Right kidney (tissue), 1 donor: ENCODE data around the gene TUBGCP3.

Source experiments
- DNase-seq: peaks from one replicate; pipeline ENCODE4 v3.0.0-alpha.2; 2016

The TUBGCP3 gene

DNA sequence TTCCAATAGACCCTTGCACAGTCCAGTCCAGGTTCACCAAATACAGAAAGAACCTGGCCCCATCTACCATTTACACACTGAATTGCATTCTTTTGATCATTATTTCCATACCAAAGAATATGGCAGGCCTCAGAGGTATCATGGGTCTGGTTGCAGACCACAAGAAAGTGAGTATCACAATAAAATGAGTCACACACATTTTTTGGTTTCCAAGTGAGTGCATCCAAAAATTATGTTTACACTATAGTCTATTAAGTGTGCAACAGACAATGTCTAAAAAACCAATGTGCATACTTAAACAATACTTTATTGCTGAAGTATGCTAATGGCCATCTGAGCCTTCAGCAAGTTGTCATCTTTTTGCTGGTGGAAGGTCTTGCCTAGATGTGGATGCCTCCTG, 106.5 kb downstream of the TUBGCP3 start:
- DNase-seq = no peak

DNA sequence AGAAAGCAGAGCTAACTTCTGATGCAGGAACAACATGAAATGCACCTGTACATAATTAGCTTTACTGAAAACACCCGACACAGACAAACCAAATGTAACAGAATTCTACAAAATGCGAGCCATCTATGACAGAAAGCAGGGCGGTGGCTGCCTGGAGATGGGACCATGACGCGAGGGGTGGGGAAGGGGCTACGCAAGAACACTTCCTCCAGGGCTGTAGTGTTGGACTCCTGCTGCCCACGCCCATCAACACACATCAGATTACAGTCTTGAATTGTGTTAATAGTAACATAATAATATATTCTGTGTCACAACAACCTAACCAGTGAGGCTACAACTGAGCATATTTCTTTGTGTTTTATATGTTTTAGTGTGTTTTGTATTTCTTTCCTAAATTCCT, 108.6 kb downstream of the TUBGCP3 start:
- no peak for DNase-seq

DNA sequence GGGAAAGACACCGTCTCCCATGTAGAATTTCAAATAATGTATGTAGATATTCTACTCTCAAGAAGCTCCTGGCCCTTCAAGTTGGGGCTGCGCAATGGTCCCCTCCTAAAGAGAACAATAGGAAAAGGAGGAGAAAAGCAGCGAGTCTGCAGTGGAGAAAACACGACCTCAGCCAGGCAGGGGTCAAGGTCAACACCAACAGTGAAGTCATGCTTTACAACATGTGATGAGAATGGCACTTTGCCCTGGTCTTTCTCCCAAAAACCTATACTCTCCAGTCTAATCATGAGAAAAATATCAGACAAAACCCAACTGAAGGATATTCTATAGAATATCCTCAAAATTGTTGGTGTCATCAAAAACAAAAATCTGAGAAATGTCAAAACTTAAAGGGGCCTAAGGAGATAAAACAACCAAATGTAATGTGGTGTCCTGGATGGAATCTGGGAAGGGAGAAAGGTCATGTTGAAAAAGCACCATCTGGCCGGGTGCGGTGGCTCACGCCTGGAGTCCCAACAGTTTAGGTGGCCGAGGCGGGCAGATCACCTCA, 110.8 kb downstream of the TUBGCP3 start:
- DNase-seq = no peak

DNA sequence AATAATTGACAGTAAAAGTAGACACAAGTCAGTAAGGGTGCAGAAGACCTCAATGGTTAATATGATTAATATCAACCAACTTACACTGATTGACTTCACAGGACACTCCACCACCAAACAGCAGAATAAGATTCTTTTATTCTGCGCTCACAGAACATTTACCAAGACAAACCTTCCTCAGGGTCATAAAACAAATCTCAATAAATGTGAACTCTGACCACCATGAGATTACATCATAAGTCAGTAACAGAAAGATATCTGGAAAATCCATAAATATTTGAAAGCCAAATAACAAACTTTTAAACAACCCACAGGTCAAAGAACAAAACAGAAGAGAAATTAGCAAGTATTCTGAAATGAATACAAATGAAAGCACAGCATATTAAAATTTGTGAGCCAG, 112.1 kb downstream of the TUBGCP3 start:
- no peak for DNase-seq

DNA sequence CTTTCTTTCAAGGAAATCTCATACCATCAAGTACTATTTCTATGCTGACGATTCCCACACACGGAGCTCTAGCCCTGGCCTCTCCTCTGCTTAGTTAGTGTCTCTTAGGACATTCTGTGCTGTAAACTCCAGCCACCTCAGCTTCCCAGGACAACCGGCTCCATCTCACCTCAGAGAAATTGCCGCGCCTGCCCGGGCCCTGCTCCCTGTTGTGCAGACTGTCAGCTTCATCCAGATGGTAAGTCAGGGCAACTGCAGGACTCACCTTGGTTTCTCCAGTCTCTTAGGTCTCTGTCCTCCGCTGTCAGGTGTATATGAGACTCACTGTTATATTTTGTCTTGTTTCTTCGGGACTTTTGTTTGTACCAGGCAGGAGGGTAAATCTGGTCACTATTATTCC, 113.1 kb downstream of the TUBGCP3 start:
- no peak for DNase-seq

DNA sequence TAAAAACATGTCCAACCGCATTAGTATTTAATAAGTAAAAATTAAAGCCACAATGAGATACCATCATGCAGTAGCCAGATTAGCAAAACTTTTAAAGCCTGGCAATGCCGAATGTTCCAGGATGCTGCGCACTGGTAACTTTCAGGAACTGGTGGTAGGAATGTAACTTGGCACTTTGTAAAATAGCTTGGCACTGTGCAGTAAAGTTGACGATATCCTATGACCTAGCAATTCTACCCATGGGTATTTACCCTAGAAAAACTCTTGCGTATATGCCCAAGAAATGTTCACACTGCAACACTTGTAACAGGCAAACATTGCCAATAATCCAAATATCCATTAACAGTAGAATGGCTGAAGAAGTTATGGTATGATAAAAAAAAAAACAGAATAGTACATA, 114.1 kb downstream of the TUBGCP3 start:
- no peak for DNase-seq

DNA sequence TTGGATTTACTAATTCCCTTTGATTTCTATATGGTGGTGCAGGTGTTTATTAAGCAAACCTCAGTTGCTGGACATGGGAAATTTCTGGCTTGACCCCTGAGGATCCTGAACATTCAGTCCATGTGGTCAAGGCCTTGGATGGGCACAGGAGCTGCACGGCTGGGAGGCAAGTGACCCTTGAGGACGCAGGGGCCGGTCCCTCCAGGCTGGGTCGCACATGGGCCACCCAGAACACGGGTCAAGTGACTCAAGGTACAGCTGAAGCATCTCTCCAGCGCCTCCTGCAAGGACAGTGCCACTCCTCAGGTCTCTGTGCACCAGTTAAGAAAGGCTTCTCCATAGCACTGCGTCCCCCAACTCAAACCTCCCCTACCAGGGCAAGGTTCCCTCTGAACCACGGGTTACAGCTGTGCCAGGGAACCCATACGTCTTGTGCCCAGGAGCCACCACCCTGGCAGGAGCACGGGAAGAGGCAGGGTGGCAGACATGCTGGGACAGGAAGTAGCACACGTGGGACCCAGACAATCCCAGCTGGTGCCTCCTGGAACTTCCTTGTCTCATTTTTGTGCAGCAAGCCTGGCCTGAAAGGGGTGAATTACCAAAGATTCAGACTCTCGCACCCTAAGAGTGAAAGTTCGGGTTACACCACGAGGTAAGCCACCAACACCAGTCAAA, 118.7 kb downstream of the TUBGCP3 start:
- no peak for DNase-seq

DNA sequence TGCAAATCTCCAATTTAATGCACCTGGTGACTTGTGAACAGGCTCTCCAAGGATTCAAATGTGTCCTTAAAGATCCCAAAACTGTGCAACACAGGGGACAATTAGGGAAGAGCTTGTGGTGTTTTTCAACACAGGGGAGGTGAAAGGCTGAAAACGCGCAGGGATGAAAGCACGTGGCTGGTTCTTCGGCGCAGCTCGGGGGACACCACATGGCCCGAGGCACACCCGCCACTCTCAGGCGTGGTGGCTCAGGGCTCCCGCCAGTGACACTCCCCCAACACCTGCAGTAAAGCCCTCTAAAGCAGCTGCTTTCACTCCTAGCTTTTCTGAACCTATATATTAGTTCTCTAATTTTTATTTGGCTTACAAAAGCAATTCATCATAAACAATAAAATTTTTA, 119.9 kb downstream of the TUBGCP3 start:
- DNase-seq = no peak

DNA sequence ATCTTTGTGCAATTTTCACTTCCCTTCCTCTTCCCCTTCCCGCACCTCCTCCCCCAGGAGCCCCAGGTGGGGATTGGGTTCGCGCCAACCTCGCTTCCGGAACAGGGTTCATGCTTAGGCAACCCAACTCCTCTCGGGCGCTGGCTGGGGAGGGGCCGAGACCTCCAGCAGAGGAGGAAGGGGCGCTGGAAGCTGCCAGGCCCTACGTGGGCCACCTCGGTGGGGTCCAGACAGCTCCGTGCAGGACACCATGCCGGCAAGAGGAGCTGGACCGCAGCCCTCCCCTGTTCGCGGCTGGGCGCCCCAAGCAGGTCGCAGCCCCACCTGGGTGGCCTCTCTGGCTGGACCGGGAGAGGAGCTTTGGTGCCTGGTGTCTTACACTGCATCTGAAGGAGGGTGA, 120.7 kb downstream of the TUBGCP3 start:
- DNase-seq = no peak

DNA sequence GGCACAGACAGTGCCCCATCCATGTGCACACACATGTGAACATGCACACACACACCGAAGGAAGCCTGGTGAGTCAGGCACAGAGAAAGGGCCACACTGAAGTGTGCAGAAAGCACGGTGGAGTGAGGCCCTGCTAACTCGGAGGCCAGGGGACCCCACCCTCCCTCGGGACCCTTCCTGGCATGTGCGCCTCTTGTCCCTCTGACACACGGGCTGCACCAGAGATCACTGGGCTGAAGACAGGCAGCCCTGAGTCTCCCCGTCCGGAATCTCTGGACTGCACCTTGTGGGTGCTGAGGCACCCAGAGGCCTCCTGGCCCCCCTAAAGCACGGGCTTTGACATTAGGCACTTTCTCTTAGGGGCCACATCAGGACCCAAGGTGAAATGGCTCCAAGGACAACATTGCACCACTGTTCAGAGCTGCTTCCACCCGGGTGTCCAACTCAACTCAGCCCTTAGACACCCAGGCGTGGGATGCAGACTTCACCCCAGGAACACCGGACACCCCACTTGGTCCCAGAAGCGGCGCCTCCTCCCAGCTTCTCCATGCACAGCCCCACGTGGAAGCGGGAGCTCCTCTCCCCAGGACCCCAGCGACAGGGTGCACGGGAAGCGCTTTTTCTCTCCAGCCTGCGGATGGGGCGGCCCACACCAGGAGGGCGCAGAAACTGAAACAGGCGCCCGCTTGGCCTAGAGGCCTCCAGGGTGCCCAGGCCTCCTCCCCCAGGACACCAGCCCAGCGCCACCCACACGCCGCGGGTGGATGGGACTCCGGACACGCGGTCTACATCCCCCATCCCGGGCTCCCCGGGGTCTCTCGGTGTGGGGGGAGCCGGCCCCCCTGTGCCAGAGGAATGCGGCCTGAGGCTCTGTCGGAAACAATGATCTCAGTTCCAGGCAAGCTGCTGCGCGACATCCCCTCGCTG, 121.6 kb downstream of the TUBGCP3 start:
- no peak for DNase-seq

DNA sequence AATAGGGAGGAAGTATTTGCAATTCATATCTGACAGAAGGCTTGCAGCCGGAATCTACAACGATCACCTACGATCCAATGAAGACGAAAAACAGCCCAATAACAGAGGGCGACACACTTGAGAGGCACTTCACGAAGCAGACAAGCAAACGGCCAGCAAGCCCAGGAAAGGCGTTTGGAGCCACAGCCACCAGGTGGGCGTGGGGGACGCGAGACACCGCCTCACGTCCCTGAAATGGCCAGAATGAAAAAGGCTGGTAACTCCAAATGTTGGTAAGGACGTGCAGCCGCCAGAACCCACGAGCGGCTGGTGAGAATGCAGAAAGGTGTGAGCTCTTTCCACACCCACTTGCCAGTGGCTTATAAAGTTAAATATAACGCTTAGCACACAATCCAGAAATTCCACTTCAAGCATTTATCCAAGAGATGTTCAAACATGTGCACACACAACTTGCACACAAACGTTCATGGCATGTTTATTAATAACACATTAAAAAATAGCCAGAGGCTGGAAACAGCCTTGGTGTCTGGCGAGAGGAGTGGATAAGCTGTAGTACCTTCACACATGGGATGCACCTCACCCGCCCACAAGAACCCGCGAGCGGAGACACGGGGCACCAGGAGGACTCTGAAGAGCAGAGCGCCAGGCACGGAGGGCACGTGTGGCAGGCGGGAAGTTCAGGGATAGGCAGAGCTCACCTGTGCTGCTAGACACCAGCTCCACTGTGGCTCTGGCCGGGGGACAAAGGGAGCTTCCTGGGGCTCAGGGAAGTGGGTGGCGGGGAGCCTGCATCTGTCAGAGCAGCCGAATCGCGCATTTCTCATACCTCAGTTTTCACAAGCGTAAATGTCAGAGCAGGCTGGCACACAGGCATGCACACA, 122.5 kb downstream of the TUBGCP3 start:
- no peak for DNase-seq

DNA sequence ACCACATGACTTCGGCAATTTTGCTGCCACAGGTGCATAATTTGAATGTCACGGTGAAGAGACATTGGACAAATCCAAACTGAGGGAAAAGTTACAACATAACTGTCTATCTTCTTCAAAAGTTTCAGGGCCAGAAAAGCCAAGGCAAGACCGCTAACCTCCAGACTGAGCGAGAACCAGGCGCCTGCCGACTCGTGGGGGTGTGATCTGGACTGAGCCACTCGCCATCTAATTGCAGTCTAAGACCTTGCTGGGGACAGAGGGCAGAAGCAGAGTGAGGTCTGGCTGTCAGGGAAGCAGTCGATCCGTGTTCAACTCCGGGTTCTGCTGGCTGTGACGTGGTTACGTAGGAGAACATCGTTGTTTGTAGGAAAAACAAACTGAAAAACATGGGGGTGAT, 123.2 kb downstream of the TUBGCP3 start:
- DNase-seq = no peak

DNA sequence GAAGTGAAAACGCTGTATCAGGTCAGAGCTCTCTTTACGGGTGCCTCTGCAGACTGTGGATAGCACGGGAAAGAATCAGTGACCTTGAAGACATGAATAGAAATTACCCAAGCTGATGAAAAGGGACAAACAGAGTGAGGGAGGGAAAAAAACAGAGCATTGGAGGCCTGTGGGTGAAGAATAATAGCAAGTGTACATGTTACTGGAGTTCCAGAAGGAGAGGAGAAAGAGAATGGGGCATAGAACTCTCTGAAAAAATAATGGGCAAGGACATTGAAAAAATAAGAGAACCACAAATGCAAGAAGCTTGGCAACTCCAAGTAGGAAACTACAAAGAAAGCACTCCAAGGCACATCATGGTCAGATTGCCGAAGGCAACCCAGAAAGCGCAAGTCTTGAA, 125.5 kb downstream of the TUBGCP3 start:
- DNase-seq = no peak

DNA sequence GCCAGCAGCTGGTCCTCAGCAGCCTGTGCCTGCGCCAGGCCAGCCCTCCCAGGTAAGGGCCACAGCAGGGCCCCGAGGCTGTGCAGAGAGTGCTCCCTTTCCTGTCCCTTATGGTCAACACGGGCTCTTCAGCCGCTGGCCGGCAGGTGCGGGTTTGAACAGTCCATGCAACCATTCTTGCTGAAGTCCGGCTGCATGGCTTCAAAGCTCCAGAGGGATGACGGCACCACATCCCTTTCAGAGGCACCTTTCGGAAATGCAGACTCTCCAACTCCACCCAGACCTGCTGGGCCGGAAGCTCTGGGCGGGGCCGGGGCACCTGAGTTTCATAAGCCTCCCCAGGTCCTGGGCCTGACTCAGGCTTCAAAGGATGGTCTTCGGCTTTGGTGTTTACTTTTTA, 130.5 kb downstream of the TUBGCP3 start:
- no peak for DNase-seq

DNA sequence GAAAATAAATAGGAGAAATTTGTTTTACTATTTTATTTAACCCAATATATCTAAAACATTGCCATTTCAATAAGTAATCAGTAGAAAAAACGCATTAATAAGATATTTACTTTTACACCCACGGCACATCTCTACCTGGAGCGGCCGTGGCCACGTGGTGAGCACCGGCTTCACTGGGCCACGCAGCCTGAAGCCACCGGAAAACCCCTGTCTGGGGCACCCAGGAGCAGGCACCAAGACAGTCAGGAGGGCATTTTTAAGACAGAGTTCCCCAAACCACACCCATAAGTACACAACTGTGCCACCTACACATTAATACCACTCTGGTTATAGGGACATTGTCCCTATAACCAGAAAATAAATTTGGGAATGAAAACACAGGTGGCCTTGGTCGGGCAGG, 130.9 kb downstream of the TUBGCP3 start:
- DNase-seq = no peak

DNA sequence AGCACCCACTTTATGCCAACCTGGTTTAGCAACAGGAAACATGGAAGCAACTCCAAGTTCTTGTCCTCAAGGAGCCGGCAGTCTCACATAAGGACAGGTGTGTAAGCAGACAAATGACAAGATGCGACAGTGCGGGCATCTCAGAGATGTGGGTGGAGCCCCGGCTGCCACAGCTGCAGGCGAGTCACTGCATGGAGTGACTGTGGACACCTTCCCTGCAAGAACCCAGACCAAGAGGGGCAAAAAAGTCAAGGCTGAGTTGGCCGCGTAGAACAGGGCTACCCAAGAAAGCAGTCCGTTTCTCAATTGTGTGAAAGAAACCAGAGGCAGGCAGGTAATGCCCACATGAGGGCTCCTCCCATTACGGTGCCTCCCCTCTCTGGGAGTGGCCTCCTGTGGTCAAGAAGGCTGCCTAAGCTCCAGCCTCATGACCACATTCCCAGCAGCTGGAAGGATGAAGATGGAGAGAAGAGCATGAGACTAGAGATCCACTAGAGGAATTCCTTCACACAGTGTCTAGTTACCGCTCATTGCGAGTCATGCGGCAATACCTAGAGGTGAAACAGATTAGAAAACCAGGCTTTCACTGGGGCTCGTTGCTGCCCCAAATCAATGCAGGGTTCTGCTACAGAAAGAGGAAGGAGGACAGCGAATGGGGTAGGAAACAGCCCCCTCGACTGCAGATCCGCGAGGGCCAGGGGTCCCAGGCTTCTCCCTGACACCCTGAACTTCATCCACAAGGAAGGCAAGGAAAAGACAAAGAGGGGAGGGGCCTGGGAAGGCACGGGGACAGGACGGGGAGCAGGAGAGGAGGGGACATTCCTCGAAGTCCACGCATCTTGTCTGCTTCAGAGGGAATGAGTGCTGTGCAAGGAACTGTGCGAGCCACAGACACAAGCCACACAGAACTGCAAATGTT, 131.6 kb downstream of the TUBGCP3 start:
- DNase-seq = no peak

DNA sequence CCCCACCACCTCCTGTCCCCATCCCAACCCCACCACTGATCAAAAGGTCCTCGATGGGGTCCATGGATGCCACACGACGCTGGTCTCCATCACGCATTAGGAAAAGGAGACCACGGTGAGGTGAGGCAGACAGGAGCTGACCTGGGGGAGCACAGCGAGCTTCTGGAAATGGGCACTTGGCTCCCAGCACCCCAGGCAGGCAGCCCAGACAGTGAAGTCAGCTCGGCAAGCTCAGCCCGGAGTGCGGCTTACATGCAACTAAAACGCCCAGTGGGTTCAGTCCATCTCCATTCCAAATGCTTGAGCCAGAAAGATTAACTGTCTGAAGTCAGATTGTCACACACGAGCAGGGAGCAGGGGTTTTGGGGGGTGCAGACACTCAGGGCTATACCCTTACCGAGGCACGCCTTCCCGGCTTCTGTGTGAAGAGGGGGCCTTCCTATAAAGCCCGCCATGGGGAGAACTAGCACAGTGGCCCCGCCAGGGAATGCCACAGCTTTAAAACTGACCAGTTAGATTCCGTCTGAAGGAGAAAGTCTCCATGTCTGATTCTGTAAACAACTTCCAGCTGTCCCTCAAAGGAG, 132.4 kb downstream of the TUBGCP3 start:
- no peak for DNase-seq

DNA sequence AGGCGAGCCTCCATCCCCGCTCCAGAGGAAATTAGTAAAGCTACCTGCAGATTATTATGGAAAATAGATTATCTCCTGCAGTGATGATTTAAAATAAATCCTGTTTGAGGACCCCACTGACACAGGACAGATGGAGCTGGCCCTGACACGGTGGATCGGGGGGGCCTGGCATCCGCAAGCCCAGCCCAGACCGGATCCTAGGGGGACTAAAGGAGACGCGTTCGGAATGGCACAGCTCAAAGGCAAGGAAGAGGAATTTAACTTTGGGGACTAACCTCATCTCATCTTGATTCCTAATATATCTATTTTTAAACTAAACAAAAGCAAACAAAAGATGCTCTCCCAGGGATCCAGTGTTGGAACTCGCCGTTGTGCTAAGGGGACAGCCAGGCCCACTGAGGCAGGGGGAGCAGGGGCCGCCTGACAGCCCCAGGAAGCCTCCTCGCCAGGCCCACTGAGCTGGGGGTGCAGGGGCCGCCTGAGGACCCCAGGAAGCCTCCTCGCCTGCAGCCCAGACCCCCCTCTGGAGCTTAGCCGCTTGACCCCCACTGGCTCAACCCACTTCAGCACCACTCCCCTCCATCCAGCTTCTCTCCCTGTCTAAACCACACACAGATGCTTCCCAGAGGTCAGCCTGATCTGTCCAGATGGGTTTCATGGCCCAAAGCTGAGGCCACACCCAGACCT, 133.2 kb downstream of the TUBGCP3 start:
- no peak for DNase-seq

DNA sequence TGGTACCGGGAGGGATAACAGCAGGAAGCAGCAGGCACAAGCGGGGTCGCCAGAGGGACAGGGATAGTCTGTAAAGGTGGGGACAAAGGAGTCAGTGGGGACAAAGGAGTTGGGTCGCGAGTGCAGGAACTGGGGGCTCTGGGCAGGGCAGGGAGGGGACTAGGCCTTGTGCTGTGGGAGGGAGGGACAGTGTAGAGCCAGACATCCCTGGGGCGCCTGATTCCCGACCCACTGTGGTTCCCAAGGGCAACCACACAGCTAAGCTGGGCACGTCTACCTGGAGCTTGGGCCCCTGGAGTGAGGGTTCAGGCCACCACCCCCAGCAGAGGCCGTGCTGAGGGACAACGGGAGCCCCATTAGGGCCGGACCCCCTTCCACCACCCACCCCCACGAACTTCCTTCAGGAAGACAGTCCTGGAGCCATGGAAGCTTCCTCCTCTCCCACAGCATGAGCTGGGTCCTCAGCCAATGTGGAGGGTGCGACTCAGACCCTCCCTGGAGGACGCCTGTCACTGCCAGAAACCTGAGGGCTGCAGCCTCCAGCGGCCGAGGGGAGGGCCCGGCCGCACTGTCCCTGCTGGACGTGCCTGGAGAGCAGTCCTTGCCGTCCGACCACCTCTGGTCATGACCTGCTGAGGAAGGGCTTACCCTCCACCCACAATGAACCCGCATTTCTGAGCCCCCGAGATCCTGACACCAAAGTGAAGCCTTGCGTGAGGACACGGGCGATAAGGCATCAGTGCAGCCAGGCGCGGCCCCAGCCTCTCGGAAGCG, 133.9 kb downstream of the TUBGCP3 start:
- DNase-seq = no peak
